Measurements from ENCODE around the gene HIVEP1.

DNA sequence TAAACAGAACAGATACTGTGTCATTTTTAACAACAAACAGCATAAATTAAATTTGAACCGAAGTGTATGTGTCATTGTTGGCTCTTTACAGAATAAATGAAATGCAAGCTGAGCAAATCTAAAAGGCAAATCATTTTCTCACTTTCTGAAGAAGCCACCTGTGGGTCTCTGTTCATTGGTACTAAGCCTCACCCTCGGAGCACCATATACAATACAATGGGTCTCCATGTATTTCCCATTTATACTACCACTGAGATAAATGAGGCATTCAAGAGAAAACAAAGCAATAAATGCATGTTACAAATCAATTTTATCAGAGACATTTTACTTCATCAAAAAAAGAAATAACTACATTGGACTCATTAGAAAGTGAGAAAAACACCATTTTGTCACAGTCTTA is 38.9 kb upstream of the HIVEP1 start:
- TF ChIP-seq, protein P1, sequence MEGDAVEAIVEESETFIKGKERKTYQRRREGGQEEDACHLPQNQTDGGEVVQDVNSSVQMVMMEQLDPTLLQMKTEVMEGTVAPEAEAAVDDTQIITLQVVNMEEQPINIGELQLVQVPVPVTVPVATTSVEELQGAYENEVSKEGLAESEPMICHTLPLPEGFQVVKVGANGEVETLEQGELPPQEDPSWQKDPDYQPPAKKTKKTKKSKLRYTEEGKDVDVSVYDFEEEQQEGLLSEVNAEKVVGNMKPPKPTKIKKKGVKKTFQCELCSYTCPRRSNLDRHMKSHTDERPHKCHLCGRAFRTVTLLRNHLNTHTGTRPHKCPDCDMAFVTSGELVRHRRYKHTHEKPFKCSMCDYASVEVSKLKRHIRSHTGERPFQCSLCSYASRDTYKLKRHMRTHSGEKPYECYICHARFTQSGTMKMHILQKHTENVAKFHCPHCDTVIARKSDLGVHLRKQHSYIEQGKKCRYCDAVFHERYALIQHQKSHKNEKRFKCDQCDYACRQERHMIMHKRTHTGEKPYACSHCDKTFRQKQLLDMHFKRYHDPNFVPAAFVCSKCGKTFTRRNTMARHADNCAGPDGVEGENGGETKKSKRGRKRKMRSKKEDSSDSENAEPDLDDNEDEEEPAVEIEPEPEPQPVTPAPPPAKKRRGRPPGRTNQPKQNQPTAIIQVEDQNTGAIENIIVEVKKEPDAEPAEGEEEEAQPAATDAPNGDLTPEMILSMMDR (conservative IDR thresholded peaks at IDR 0.05) = no peak
- TF ChIP-seq ZFX (IDR thresholded peaks at IDR 0.05) = no peak
